ENCODE results near the gene SMARCD2.
"Not testable (repeated sequence)": the region's sequence is repeated elsewhere in the genome, so short reads cannot be mapped to it uniquely, and the experiment has no call there.

GRCh38 chr17:63874061-63874626 lies 31.7 kb upstream of the SMARCD2 start:
- TF ChIP-seq POLR2A (IDR thresholded peaks at IDR 0.05; ENCODE audit: low read depth, low read length); POLR2AphosphoS5 (IDR thresholded peaks at IDR 0.05; ENCODE audit: low read depth, low read length); TAF1 (IDR thresholded peaks at IDR 0.05; ENCODE audit: borderline replicate concordance, low read depth, low read length): not testable (repeated sequence)

Data from GM12892 (cell line).